Bronchial epithelial cell (primary cell): ENCODE measurements around the gene A4GALT. TPM values are rescaled to one million over a fixed set of nuclear protein-coding genes. Genes with fewer than 3 reads are reported as not detected.

Experiments used
- DNase-seq: peaks from one replicate; pipeline ENCODE4 v3.0.0-alpha.2; 2010; ENCODE audit warnings: low read depth
- FAIRE-seq: peaks from 2 replicates; lab custom pipeline; 2011; peaks lifted over from hg19 to GRCh38; lab: Jason Lieb, UNC
- H3K27me3 ChIP-seq: 2 replicates; pipeline ENCODE4 v1.5.1; 2011; ENCODE audit warnings: low read length; ENCODE audit not compliant: control insufficient read depth, insufficient read depth
- H3K36me3 ChIP-seq: 2 replicates; pipeline ENCODE4 v1.5.1; 2011; ENCODE audit warnings: low read length; ENCODE audit not compliant: control insufficient read depth, insufficient read depth
- H3K4me3 ChIP-seq: 2 replicates; pipeline ENCODE4 v1.5.1; 2011; ENCODE audit warnings: mild to moderate bottlenecking, low read depth, low read length, control low read depth
- CTCF ChIP-seq: IDR thresholded peaks from 2 replicates; pipeline ENCODE4 v1.5.1; 2011; ENCODE audit warnings: mild to moderate bottlenecking, moderate library complexity, low read length, control low read depth, inconsistent platforms; ENCODE audit not compliant: insufficient read depth, severe bottlenecking
- total RNA-seq: library from RNA; depleted of rRNA; stranded (reverse); fragments of >200 nt; gene quantifications from 2 replicates; pipeline ENCODE4 v1.2.1, GENCODE V29; 2014

The A4GALT gene
- total RNA-seq, 1 donor from 2014 or later, result 12.4 TPM

GRCh38 chr22:42701694-42702093 is 19.0 kb downstream of the A4GALT start:
- no peaks in the 10 kb centered on the region for H3K27me3 ChIP-seq
- DNase-seq (no peak), FAIRE-seq (no peak)
- no peak overlapping the region for H3K4me3 ChIP-seq
- no peaks in the 10 kb centered on the region for H3K36me3 ChIP-seq
- TF ChIP-seq CTCF, result no peak

- no peak overlapping the region for H3K4me3 ChIP-seq
- H3K36me3 ChIP-seq, result no peaks in the 10 kb centered on the region
- no peaks in the 10 kb centered on the region for H3K27me3 ChIP-seq
- FAIRE-seq (no peak), DNase-seq (no peak)
- no peak for TF ChIP-seq CTCF
Observed at GRCh38 chr22:42700901-42701300, 19.8 kb downstream of the A4GALT start.

GRCh38 chr22:42700355-42700754 is 20.3 kb downstream of the A4GALT start:
- H3K4me3 ChIP-seq, result no peak overlapping the region
- H3K36me3 ChIP-seq, result no peaks in the 10 kb centered on the region
- no peak for DNase-seq
- no peak for TF ChIP-seq CTCF
- FAIRE-seq, result no peak
- no peaks in the 10 kb centered on the region for H3K27me3 ChIP-seq

DNA sequence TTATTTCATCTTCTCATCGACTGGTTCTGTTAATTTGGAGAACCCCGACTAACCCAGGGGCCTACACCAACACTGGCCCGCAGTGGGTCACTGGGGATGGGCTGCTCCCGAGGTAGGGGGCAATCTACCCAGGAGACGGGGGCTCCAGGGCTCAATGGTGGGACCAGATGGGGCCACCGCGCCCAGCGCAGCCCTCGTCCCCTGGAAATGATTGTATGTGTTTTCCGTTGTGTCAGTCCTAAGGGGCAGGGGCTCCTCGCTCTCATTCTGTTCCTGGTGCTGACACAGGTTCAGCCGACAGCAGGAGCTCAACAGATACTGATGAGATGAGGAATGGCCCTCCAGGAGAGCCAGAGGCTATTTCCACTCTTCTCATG is 20.7 kb downstream of the A4GALT start:
- Histone ChIP-seq H3K4me3 (no peak overlapping the region), H3K36me3 (no peaks in the 10 kb centered on the region), H3K27me3 (no peaks in the 10 kb centered on the region)
- no peak for TF ChIP-seq CTCF
- DNase-seq (no peak), FAIRE-seq (no peak)

DNA sequence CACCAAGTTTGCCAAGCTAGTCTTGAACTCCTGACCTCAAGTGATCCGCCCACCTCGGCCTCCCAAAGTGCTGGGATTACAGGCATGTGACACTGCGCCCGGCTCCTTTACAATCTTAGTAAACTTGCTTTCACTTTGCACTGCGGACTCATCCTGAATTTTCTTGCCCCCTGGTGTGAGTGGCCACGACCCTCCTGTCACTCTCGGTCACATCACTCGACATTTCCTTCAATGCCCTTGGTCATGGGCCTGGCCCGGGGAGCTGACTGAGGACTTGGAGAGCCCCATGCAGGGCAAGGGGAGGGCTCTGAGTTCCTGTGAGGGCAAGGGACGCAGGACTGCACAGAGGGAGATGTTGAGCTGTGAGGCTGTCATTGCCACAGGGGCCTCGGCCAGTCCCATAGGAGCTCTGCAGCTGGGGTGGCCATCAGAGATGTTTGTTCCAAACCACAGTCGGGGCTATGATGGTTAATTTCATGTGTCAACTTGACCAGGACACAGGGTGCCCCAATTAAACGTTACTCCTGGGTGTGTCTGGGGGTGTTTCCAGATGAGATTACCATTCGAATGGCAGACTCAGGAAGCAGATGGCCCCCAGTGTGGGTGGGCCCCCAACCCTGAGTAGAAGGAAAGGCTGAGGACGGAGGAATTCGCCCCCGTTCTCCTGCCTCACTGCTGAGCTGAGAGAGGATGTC is 21.2 kb downstream of the A4GALT start:
- Histone ChIP-seq H3K27me3 (no peaks in the 10 kb centered on the region), H3K4me3 (no peak overlapping the region), H3K36me3 (no peaks in the 10 kb centered on the region)
- DNase-seq, result no peak
- TF ChIP-seq CTCF, result no peak
- FAIRE-seq, result no peak

DNA sequence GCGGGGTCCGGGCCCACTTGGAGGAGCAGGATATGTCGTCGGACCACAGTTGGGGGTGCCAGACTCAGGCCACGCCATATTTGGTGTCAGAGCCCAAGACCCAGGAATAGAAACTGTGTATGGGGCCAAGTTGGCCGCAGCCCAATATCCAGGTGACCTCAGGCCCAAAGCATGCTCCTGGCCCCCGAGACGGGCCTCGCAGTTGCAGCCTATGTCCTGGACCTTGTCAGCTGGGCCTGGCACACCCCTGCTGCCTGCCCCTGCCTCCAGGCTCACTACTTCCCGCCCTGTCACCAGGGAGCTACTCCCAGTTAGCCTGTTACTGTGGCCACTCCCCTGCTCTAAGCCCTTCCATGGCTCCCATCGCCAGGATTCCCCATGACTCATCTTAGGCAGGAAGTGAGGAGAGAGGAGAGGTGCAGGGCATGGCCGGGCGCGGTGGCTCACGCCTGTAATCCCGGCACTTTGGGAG is 23.1 kb downstream of the A4GALT start:
- DNase-seq, result peak; percentile 87
- H3K4me3 ChIP-seq, result no peak overlapping the region
- no peaks in the 10 kb centered on the region for H3K27me3 ChIP-seq
- FAIRE-seq, result no peak
- peaks cover 5% of the 10 kb centered on the region for H3K36me3 ChIP-seq
- TF ChIP-seq CTCF, result no peak
